Rectal smooth muscle tissue (tissue), 1 donor: ENCODE measurements around the gene PCDHGC3.
"Not testable (repeated sequence)": the region's sequence is repeated elsewhere in the genome, so short reads cannot be mapped to it uniquely, and the experiment has no call there.

Experiments used
- H3K27ac ChIP-seq: one replicate; pipeline ENCODE4 v1.7.0; 2013; ENCODE audit warnings: low read depth, low read length, inconsistent platforms
- H3K27me3 ChIP-seq: one replicate; pipeline ENCODE4 v1.7.0; 2013; ENCODE audit warnings: low read length; ENCODE audit not compliant: control insufficient read depth, insufficient read depth
- H3K36me3 ChIP-seq: one replicate; pipeline ENCODE4 v1.7.0; 2013; ENCODE audit warnings: low read length; ENCODE audit not compliant: control insufficient read depth, insufficient read depth
- H3K4me1 ChIP-seq: one replicate; pipeline ENCODE4 v1.7.0; 2013; ENCODE audit warnings: low read length; ENCODE audit not compliant: control insufficient read depth, insufficient read depth
- H3K4me3 ChIP-seq: one replicate; pipeline ENCODE4 v1.7.0; 2013; ENCODE audit warnings: low read length
- H3K9ac ChIP-seq: one replicate; pipeline ENCODE4 v1.7.0; 2013; ENCODE audit warnings: low read length

Gene PCDHGC3

DNA sequence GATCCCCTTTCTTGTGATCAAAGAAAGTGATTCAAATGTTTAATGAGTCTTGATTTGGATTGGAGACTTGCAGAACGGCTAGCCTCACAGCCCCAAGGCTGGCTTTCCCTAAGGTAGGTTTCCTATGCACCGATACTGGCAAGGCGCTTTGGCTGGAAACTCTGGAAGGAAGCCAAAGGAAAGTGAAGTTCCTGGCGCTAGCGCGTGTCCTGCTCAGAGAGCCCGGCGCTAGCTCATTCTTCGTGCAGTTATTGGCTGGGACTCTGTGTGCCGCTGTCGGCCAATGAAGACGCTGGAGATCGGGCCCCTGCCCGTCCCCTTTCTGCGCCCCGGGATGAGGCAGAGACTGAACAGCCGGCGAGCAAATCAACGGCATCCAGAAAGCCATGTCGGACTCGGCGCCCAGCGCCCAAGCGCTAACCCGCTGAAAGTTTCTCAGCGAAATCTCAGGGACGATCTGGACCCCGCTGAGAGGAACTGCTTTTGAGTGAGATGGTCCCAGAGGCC, at the start of gene PCDHGC3:
TSS of gene PCDHGC3 (plus strand) at position 342 of the 507 bp plus-strand sequence. CDS start at position 493, 151 bp downstream.
- peaks cover 26% of the 10 kb centered on the region for H3K4me1 ChIP-seq
- H3K9ac ChIP-seq, result peak within 1 kb of the TSS; percentile 64
- peak within 1 kb of the TSS; percentile 97 for H3K4me3 ChIP-seq
- H3K27me3 ChIP-seq, result no peaks in the 10 kb centered on the region
- H3K27ac ChIP-seq, result peak within 1 kb of the TSS; percentile 91
- H3K36me3 ChIP-seq, result no peaks in the 10 kb centered on the region

DNA sequence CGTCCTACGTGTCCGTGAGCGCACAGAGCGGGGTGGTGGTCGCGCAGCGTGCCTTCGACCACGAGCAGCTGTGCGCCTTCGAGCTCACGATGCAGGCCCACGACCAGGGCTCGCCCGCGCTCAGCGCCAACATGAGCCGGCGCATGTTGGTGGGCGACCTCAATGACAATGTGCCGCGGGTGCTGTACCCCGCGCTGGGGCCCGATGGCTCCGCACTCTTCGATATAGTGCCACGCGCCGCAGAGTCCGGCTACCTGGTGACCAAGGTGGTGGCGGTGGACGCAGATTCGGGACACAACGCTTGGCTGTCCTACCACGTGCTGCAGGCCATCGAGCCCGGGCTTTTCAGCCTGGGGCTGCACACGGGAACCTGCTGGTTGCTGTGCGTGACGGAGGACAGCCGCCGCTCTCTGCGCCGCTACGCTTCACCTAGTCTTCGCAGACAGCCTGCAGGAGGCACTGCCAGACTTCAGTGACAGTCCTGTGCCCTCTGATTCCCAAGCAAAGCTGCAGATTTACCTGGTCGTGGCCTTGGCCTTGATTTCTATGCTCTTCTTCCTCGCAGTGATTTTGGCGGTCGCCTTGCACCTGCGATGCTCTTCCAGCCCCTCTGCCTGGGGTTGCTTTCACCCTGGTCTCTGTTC, 47.9 kb upstream of the PCDHGC3 start:
- Histone ChIP-seq H3K4me3 (peak overlapping the region; percentile 37), H3K27me3 (no peaks in the 10 kb centered on the region), H3K9ac (no peak overlapping the region), H3K4me1 (no peaks in the 10 kb centered on the region), H3K27ac (no peak overlapping the region), H3K36me3 (no peaks in the 10 kb centered on the region)

DNA sequence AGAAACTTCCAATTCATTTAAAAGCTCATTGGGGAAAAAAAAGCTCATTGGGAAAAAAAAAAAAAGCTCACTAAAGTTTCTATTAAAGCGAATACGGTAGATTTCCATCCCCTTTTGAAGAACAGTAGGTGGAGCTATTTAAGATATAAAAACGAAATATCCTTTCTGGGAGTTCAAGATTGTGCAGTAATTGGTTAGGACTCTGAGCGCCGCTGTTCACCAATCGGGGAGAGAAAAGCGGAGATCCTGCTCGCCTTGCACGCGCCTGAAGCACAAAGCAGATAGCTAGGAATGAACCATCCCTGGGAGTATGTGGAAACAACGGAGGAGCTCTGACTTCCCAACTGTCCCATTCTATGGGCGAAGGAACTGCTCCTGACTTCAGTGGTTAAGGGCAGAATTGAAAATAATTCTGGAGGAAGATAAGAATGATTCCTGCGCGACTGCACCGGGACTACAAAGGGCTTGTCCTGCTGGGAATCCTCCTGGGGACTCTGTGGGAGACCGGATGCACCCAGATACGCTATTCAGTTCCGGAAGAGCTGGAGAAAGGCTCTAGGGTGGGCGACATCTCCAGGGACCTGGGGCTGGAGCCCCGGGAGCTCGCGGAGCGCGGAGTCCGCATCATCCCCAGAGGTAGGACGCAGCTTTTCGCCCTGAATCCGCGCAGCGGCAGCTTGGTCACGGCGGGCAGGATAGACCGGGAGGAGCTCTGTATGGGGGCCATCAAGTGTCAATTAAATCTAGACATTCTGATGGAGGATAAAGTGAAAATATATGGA, 45.2 kb upstream of the PCDHGC3 start, which contains the start of gene PCDHGA12:
TSS of gene PCDHGA12 (plus strand) at position 176 of the 782 bp plus-strand sequence. CDS start at position 429, 253 bp downstream.
- H3K36me3 ChIP-seq, result no peaks in the 10 kb centered on the region
- peak within 1 kb of the TSS; percentile 44 for H3K4me3 ChIP-seq
- H3K27ac ChIP-seq, result no peak within 1 kb of the TSS
- no peaks in the 10 kb centered on the region for H3K4me1 ChIP-seq
- no peaks in the 10 kb centered on the region for H3K27me3 ChIP-seq
- no peak within 1 kb of the TSS for H3K9ac ChIP-seq

DNA sequence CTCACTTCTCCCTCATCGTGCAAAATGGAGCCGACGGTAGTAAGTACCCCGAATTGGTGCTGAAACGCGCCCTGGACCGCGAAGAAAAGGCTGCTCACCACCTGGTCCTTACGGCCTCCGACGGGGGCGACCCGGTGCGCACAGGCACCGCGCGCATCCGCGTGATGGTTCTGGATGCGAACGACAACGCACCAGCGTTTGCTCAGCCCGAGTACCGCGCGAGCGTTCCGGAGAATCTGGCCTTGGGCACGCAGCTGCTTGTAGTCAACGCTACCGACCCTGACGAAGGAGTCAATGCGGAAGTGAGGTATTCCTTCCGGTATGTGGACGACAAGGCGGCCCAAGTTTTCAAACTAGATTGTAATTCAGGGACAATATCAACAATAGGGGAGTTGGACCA, 44.5 kb upstream of the PCDHGC3 start:
- H3K4me3 ChIP-seq, result peak overlapping the region; percentile 44
- no peaks in the 10 kb centered on the region for H3K27me3 ChIP-seq
- no peak overlapping the region for H3K27ac ChIP-seq
- H3K9ac ChIP-seq, result no peak overlapping the region
- no peaks in the 10 kb centered on the region for H3K4me1 ChIP-seq
- no peaks in the 10 kb centered on the region for H3K36me3 ChIP-seq

DNA sequence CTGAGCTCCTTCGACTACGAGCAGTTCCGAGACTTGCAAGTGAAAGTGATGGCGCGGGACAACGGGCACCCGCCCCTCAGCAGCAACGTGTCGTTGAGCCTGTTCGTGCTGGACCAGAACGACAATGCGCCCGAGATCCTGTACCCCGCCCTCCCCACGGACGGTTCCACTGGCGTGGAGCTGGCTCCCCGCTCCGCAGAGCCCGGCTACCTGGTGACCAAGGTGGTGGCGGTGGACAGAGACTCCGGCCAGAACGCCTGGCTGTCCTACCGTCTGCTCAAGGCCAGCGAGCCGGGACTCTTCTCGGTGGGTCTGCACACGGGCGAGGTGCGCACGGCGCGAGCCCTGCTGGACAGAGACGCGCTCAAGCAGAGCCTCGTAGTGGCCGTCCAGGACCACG, 43.5 kb upstream of the PCDHGC3 start:
- H3K4me1 ChIP-seq, H3K27ac ChIP-seq, H3K36me3 ChIP-seq, H3K27me3 ChIP-seq, H3K9ac ChIP-seq: not testable (repeated sequence)
- peak overlapping the region; percentile 44 for H3K4me3 ChIP-seq

DNA sequence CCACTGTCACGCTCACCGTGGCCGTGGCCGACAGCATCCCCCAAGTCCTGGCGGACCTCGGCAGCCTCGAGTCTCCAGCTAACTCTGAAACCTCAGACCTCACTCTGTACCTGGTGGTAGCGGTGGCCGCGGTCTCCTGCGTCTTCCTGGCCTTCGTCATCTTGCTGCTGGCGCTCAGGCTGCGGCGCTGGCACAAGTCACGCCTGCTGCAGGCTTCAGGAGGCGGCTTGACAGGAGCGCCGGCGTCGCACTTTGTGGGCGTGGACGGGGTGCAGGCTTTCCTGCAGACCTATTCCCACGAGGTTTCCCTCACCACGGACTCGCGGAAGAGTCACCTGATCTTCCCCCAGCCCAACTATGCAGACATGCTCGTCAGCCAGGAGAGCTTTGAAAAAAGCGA, 43.0 kb upstream of the PCDHGC3 start:
- H3K36me3 ChIP-seq, H3K27me3 ChIP-seq, H3K4me3 ChIP-seq: not testable (repeated sequence)

DNA sequence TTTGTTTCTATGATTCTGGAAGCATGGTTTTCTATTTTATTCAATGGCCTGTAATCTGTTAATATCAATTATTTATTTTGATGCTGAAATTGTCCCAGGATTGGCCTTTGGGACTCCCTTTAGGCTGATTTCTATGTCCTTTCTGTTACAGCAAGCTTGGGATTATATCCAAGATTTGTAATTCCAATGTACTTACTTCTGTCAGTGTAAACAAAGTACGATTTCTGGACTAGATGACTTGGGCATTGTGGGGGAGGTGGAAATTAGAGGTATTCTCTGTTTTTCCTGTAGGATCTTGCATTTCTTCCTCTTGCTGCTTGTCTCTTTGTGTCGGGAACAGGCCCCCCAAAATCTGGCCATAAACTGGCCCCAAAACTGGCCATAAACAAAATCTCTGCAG, 41.8 kb upstream of the PCDHGC3 start:
- H3K4me3 ChIP-seq, result no peak overlapping the region
- no peaks in the 10 kb centered on the region for H3K36me3 ChIP-seq
- no peaks in the 10 kb centered on the region for H3K4me1 ChIP-seq
- H3K27ac ChIP-seq, result no peak overlapping the region
- H3K9ac ChIP-seq, result no peak overlapping the region
- H3K27me3 ChIP-seq, result no peaks in the 10 kb centered on the region

More for the DNA sequence above, 43.0 kb upstream of the PCDHGC3 start:
- H3K4me1 ChIP-seq, H3K27ac ChIP-seq, H3K9ac ChIP-seq: not testable (repeated sequence)

DNA sequence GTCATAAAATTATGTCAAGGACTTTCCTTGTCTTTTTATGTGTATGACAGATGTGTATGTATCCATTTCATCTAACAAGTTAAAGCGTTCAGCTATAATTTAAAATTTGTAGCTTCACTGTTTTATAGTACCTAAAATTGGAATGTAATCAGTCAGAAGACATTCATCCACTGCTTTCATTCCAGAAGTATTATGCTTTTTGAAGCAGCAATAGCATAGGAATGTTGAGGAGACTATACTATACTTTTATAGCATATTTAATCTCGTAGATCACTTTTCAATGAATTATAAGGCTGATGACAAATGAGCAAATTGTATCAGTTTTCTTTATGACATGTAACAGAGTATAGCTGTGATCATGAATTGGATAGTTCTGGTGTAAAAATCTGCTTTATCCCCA, 38.5 kb upstream of the PCDHGC3 start:
- H3K9ac ChIP-seq, result no peak overlapping the region
- H3K4me1 ChIP-seq, result no peaks in the 10 kb centered on the region
- no peaks in the 10 kb centered on the region for H3K27me3 ChIP-seq
- no peak overlapping the region for H3K27ac ChIP-seq
- no peaks in the 10 kb centered on the region for H3K36me3 ChIP-seq
- no peak overlapping the region for H3K4me3 ChIP-seq

DNA sequence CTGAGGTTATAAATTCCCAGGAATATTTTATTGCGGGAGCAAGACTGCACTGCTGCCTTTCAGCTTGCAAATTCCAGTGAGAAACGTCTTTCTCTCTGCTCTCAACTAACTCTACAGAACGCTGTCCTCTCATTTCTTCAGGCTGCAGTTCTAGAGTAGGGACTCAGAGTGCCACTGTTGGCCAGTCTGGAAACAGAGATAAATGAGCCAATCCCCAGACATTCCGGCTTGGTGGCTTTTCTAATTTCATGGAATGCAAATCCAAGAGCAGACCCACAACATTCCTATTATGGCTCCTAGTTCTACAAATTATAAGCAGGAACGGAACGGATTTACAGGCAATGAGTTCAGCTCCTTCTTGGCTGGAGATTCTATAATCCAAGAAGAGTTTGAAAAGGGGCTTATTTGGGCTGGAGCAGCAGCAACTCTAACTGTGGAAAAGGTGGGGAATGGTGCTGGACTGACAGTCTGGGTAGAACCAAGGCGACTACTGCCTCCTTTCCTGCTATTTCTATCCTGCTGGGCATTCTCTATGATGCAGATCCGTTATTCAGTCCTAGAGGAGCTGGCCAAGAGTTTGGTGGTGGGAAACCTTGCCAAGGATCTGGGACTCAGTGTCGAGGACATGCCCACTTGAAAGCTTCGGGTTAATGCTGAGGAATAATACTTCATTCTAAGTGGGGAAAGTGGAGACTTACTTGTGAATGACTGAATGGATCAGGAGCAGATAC, 36.2 kb upstream of the PCDHGC3 start:
- Histone ChIP-seq H3K4me3 (no peak overlapping the region), H3K27ac (no peak overlapping the region), H3K4me1 (no peaks in the 10 kb centered on the region), H3K9ac (no peak overlapping the region), H3K36me3 (no peaks in the 10 kb centered on the region), H3K27me3 (no peaks in the 10 kb centered on the region)

DNA sequence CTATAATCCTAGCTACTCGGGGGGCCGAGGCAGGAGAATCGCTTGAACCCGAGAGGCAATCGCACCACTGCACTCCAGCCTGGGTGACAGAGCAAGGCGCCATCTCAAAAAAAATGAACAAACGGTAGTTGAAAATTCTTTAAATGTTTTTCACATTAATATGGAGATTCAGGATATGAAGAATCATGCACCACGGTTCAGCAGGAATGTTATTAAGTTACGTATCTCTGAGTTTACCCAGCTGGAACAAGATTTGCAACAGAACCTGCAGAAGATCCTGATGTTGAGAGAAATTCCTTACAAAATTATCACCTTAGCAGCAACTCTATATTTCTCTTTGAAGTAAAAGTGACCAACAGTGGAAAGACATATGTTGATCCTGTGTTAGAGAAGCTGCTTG, 35.4 kb upstream of the PCDHGC3 start:
- Histone ChIP-seq H3K27ac (no peak overlapping the region), H3K9ac (no peak overlapping the region), H3K4me3 (no peak overlapping the region), H3K27me3 (no peaks in the 10 kb centered on the region), H3K36me3 (no peaks in the 10 kb centered on the region), H3K4me1 (no peaks in the 10 kb centered on the region)

DNA sequence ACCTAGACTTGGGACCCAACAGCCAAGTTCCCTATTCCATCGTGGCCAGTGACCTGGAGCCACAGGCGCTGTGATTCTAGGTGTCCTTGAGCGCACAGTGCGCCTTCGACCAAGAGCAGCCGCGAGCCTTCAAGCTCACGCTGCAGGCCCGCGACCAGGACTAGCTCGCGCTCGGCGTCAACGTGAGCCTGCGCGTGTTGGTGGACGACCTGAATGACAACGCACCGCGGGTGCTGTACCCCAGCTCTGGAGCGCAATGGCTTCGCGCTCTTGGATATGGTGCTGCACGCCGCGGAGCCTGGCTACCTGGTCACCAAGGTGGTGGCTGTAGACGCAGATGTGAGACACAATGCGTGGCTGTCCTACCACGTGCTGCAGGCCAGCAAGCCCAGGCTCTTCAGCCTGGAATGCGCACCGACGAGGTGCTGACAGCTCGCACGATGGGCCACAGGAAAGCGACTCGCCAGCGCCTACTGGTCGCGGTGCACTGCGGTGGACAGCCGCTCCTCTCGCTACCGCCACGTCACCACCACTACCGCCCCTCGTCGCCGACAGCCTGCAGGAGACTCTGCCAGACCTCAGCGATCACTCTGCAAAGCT, 34.1 kb upstream of the PCDHGC3 start:
- Histone ChIP-seq H3K27ac (no peak overlapping the region), H3K4me1 (no peaks in the 10 kb centered on the region), H3K4me3 (no peak overlapping the region), H3K9ac (no peak overlapping the region), H3K36me3 (no peaks in the 10 kb centered on the region), H3K27me3 (no peaks in the 10 kb centered on the region)

DNA sequence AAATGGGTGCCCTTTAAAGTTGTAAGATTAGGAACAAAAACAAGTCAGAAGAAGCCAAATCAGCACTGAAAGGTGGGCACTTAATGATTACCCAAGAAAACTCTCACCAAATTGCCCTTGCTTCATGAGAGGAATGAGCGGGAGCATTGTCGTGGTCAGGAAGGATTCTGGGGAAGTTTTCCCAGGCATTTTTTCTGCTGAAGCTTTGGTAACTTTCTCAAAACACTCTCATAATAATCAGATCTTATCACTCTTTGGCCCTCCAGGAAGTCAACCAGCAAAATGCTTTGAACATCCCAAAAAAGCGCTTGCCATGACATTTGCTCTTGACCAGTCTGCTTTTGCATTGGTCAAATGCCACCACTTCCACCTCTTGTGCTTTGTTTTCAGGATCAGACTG, 10.4 kb upstream of the PCDHGC3 start:
- H3K36me3 ChIP-seq, result no peaks in the 10 kb centered on the region
- no peak overlapping the region for H3K9ac ChIP-seq
- no peak overlapping the region for H3K27ac ChIP-seq
- H3K27me3 ChIP-seq, result no peaks in the 10 kb centered on the region
- no peak overlapping the region for H3K4me3 ChIP-seq
- no peaks in the 10 kb centered on the region for H3K4me1 ChIP-seq
